Measurements from ENCODE around the gene ZNF256.

Gene ZNF256

GRCh38 chr19:57954996-57955395, 7.5 kb upstream of the ZNF256 start:
- Histone ChIP-seq H2AFZ (ENCODE audit: low read length) (no peak overlapping the region), H3K27me3 (replicated peaks; ENCODE audit: insufficient read depth, low read length) (no peaks in the 10 kb centered on the region), H3K4me2 (ENCODE audit: low read depth, low read length) (no peak overlapping the region), H3K4me3 (ENCODE audit: low read length) (no peak overlapping the region), H3K27ac (ENCODE audit: low read length) (no peak overlapping the region), H3K9me3 (replicated peaks; ENCODE audit: insufficient read depth, low read length) (no peaks in the 10 kb centered on the region), H3K9me2 (replicated peaks; ENCODE audit: insufficient read depth, low read length) (no peaks in the 10 kb centered on the region), H3F3A (ENCODE audit: insufficient read depth, low read length) (no peaks in the 10 kb centered on the region), H3K9ac (ENCODE audit: low read length) (no peak overlapping the region), H3K36me3 (replicated peaks; ENCODE audit: insufficient read depth, low read length) (no peaks in the 10 kb centered on the region), H3K79me2 (ENCODE audit: low read length) (no peaks in the 10 kb centered on the region), H3K4me1 (ENCODE audit: low read length) (no peaks in the 10 kb centered on the region), H4K20me1 (ENCODE audit: insufficient read depth, low read length) (no peaks in the 10 kb centered on the region)
- DNase-seq, result no peak
- TF ChIP-seq EZH2phosphoT487 (IDR thresholded peaks at IDR 0.05; ENCODE audit: low read length) (no peak), CTCF (IDR thresholded peaks at IDR 0.05; ENCODE audit: low read length) (no peak), EZH2 (optimal IDR thresholded peaks at IDR 0.05; ENCODE audit: low read depth, low read length) (no peak)

- H3K9me3 ChIP-seq (replicated peaks; ENCODE audit: insufficient read depth, low read length), result no peaks in the 10 kb centered on the region
- H3K36me3 ChIP-seq (replicated peaks; ENCODE audit: insufficient read depth, low read length), result no peaks in the 10 kb centered on the region
- no peak overlapping the region for H3K27ac ChIP-seq (ENCODE audit: low read length)
- H2AFZ ChIP-seq (ENCODE audit: low read length), result no peak overlapping the region
- no peaks in the 10 kb centered on the region for H4K20me1 ChIP-seq (ENCODE audit: insufficient read depth, low read length)
- H3F3A ChIP-seq (ENCODE audit: insufficient read depth, low read length), result no peaks in the 10 kb centered on the region
- no peak overlapping the region for H3K4me3 ChIP-seq (ENCODE audit: low read length)
- H3K4me1 ChIP-seq (ENCODE audit: low read length), result no peaks in the 10 kb centered on the region
- no peaks in the 10 kb centered on the region for H3K27me3 ChIP-seq (replicated peaks; ENCODE audit: insufficient read depth, low read length)
- no peaks in the 10 kb centered on the region for H3K9me2 ChIP-seq (replicated peaks; ENCODE audit: insufficient read depth, low read length)
- no peak for TF ChIP-seq CTCF (IDR thresholded peaks at IDR 0.05; ENCODE audit: low read length)
- no peak for TF ChIP-seq EZH2phosphoT487 (IDR thresholded peaks at IDR 0.05; ENCODE audit: low read length)
- TF ChIP-seq EZH2 (optimal IDR thresholded peaks at IDR 0.05; ENCODE audit: low read depth, low read length), result no peak
- no peaks in the 10 kb centered on the region for H3K79me2 ChIP-seq (ENCODE audit: low read length)
- no peak for DNase-seq
- no peak overlapping the region for H3K9ac ChIP-seq (ENCODE audit: low read length)
- no peak overlapping the region for H3K4me2 ChIP-seq (ENCODE audit: low read depth, low read length)
Measured at GRCh38 chr19:57949702-57950101, 2.2 kb upstream of the ZNF256 start.

- no peaks in the 10 kb centered on the region for H3K9me2 ChIP-seq (replicated peaks; ENCODE audit: insufficient read depth, low read length)
- no peak overlapping the region for H3K9ac ChIP-seq (ENCODE audit: low read length)
- H3K27ac ChIP-seq (ENCODE audit: low read length), result no peak overlapping the region
- H3K9me3 ChIP-seq (replicated peaks; ENCODE audit: insufficient read depth, low read length), result no peaks in the 10 kb centered on the region
- no peaks in the 10 kb centered on the region for H3K4me1 ChIP-seq (ENCODE audit: low read length)
- no peaks in the 10 kb centered on the region for H3F3A ChIP-seq (ENCODE audit: insufficient read depth, low read length)
- no peaks in the 10 kb centered on the region for H3K79me2 ChIP-seq (ENCODE audit: low read length)
- H3K4me3 ChIP-seq (ENCODE audit: low read length), result no peak overlapping the region
- no peak overlapping the region for H3K4me2 ChIP-seq (ENCODE audit: low read depth, low read length)
- DNase-seq, result no peak
- H3K27me3 ChIP-seq (replicated peaks; ENCODE audit: insufficient read depth, low read length), result no peaks in the 10 kb centered on the region
- no peak overlapping the region for H2AFZ ChIP-seq (ENCODE audit: low read length)
- no peaks in the 10 kb centered on the region for H3K36me3 ChIP-seq (replicated peaks; ENCODE audit: insufficient read depth, low read length)
- no peaks in the 10 kb centered on the region for H4K20me1 ChIP-seq (ENCODE audit: insufficient read depth, low read length)
- TF ChIP-seq EZH2 (optimal IDR thresholded peaks at IDR 0.05; ENCODE audit: low read depth, low read length) (no peak), CTCF (IDR thresholded peaks at IDR 0.05; ENCODE audit: low read length) (no peak), EZH2phosphoT487 (IDR thresholded peaks at IDR 0.05; ENCODE audit: low read length) (no peak)
Measured at GRCh38 chr19:57949296-57949695, 1.8 kb upstream of the ZNF256 start.
